Loucy (cell line): ENCODE measurements around the gene KRT3.

Experiments
- EZH2phosphoT487 ChIP-seq: fragments of 200-600 bp; IDR thresholded peaks from 2 replicates; pipeline ENCODE4 v1.6.1; 2018; ENCODE audit warnings: antibody characterized with exemption, mild to moderate bottlenecking, moderate library complexity, borderline replicate concordance
- TF ChIP-seq, protein P1 (sequence below): fragments of 200-600 bp; sonication (generic); conservative IDR thresholded peaks from 2 replicates; pipeline ENCODE4 v1.5.1; 2014; ENCODE audit warnings: mild to moderate bottlenecking, antibody characterized with exemption, low read length

DNA sequence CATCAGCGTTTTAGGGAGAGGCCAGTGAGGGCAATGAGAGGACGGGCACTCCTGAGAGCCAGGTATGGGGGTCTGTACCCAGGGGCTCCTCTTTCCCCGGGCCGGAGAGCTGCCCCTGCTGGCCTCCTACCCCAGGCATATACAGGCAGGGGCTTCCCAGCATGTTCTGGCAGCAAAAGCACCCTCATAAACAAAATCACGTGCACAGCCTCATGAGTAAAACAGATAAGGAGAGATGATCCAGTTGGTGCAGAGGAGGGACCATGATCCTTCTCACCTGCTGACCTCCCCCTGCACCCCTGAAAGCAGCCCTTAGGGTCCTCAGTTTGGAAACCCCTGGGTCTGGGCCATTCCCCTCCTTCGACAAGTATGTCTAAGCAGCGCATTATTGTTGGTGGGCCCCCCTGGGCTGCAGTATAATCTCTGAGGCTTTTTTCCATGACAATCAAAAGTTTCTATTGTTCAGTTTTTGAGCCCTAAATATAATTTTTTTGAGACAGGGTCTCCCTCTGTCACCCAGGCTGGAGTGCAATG, 23.0 kb upstream of the KRT3 start:
- TF ChIP-seq, protein P1, sequence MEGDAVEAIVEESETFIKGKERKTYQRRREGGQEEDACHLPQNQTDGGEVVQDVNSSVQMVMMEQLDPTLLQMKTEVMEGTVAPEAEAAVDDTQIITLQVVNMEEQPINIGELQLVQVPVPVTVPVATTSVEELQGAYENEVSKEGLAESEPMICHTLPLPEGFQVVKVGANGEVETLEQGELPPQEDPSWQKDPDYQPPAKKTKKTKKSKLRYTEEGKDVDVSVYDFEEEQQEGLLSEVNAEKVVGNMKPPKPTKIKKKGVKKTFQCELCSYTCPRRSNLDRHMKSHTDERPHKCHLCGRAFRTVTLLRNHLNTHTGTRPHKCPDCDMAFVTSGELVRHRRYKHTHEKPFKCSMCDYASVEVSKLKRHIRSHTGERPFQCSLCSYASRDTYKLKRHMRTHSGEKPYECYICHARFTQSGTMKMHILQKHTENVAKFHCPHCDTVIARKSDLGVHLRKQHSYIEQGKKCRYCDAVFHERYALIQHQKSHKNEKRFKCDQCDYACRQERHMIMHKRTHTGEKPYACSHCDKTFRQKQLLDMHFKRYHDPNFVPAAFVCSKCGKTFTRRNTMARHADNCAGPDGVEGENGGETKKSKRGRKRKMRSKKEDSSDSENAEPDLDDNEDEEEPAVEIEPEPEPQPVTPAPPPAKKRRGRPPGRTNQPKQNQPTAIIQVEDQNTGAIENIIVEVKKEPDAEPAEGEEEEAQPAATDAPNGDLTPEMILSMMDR = no peak
- no peak for TF ChIP-seq EZH2phosphoT487
